NOMO-1 treated with DMSO at 0.1 percent for 48 hours (cell line): ENCODE data around the gene PEAK1.
A peak's percentile ranks its signal among the peaks of the same experiment; 100 is the strongest.
"Not testable (repeated sequence)": the region's sequence is repeated elsewhere in the genome, so short reads cannot be mapped to it uniquely, and the experiment has no call there.

Source experiments
- DNase-seq: peaks from one replicate; lab custom pipeline; 2025; ENCODE audit not compliant: unreplicated experiment; lab: John Stamatoyannopoulos, UW

The PEAK1 gene

GRCh38 chr15:77239882-77240608, 179.9 kb downstream of the PEAK1 start:
- no peak for DNase-seq

- no peak for DNase-seq
These were observed 184.3 kb downstream of the PEAK1 start for GRCh38 chr15:77235566-77235965.

GRCh38 chr15:77228828-77229227, 191.1 kb downstream of the PEAK1 start:
- no peak for DNase-seq

DNA sequence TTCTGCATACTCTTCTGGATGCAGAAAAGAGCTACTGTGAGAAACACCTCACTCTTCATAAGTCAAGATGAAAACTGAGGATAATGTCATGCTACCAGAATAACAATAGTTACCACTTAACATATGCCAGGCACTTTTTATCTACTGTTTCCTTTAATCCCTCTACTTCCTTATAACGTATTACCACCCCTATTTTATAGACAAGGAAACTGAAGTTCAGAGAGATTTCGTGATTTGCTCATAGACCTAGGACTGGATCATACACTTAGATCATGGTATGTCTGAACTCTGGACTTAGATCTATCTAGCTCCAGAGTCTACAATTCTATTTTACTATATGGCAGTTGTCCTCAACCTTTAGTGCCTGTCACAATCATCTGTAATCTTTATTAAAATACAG, 193.3 kb downstream of the PEAK1 start:
- no peak for DNase-seq

DNA sequence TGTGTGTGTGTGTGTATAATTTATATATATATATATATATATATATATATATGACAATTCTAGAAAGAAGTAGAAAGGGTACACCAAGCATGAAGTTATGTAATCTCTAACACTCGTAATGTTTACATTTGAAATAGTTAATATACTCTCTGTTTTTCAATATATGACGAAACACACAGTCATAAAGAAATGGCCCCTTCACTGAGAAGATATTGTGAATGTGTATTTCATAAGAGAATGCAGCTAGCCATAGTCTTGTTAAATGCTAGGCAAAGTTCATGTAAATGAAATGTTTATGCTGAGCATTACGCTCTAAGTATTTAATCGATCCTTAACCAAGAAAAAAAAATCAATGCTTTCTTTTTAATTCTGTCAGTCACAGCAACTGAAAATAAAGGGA, 194.3 kb downstream of the PEAK1 start:
- DNase-seq = no peak

DNA sequence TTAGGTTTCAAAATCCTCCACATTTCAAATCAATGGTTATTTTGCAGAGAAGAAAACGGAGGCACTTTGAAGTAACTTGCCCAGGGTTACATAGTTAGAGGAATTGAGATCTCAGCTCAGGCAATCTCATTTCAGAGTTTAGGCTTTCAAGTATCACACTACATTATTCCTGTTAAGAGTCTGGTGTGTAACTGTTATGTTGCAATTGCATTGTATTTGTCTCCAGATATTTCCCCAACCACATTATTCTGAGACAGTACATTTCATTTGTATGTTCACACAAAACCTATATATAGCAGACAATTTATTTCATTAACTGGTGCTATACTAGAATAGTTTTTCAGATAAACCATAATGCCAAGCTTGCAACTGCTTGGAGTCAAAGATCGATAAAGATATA, 194.8 kb downstream of the PEAK1 start:
- no peak for DNase-seq

DNA sequence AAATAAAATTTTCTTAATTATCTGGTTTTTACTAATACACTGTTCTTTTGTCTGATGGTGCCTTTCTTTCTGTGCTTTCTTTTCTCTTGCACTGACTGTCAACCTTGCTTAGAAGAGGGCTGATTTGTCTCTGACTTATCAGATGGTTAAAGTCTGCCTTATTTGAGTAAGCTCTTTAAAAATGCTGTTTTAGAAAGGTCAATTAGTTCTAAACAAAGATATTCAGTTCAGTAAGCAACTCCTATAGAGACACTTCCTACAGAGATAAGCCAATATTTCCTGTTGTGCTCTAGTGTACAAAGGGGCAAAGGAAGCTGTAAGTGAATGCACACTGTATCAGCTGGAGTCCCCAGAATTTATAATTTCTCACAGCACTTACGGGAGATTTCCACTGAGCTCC, 195.6 kb downstream of the PEAK1 start:
- DNase-seq = no peak

DNA sequence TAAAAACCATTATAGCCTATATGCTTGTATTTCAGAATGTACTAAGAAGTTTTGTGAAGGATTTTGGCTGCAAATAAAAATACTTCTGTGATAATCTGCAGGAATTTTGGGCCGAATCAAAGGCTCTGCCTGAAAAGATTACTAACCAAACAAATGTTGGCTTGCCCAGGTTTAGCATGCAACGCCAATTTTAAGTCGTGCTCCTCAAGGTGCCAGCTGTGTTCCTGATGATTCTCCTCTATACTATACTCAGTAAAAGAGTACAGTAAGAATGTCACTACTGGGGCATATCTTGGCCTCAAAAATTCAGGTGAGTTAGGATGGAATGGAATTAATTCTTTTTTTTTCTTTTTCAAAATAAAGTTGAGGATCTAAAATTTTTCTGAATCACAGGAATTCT, 198.2 kb downstream of the PEAK1 start:
- DNase-seq = no peak

- no peak for DNase-seq
These were observed 198.7 kb downstream of the PEAK1 start for GRCh38 chr15:77221174-77221573.

GRCh38 chr15:77219841-77220240, 200.1 kb downstream of the PEAK1 start:
- DNase-seq = no peak

DNA sequence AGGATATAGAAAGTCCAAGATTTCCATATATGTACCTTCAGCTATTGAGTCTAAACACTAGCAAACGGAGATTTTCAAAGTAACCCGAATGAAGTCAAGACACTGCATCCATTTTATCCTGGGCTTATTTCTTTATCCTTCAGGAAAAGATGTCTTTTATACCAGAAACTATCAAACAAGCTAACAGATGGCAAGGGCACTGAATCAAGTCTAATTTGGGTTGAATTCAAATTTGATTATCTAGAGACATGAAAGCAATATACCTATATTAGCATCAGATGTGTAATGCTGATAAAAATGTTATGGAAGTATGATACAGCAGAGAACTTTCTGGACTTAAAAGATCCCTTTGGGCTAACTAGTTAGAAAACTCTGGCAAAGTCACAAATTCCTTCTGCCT, 210.7 kb downstream of the PEAK1 start:
- DNase-seq = no peak

DNA sequence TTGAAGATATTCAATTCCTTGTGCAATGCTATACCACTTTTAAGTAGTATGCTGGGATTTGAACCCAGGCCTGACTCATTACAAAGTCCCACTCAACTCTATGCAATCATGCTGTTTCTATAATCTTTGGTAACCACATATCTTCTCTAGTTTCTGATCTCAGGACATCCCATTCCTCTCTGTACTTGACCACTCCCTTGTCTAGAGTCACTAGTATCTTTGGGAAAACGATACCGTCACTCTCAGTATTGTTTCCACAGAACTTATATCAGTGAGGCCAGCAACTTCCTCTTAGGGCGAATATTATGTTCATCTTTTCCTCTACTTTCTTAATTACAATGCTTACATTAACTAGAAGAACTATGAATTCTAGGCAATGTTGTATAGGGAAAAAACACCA, 211.7 kb downstream of the PEAK1 start:
- DNase-seq = no peak

- no peak for DNase-seq
These were observed 218.2 kb downstream of the PEAK1 start for GRCh38 chr15:77201665-77202064.

GRCh38 chr15:77196381-77196780, 223.5 kb downstream of the PEAK1 start:
- DNase-seq = no peak

- DNase-seq = no peak
These were observed 224.3 kb downstream of the PEAK1 start for GRCh38 chr15:77195586-77195985.

GRCh38 chr15:77192451-77192850, 227.5 kb downstream of the PEAK1 start:
- no peak for DNase-seq

DNA sequence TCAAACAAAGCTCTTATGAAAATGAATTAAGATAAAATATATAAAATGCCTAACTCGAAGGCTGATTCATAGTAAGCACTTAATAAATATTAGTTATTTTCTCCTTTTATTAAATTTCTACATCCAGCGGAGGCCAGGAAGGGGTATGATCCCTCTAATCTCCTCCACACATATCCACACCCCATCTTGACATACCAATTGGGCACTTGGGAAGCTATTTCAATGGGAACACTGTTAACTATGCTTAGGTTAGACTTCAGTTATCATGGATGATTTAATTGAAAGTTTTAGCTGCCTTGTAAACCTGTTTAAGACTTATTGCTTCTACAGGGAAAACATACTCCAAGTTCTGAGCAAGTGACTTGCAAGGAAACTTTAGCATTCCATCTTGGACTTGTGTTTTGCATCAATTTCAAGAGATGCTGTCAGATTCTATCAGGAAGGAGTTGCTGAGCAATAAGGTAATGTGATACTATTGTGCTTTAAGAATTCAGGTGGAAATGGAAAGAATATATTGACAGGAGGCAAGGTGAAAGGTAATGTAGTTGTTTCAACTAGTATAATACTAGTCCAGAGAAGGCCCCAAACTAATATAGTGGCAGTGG, 228.6 kb downstream of the PEAK1 start:
- DNase-seq = no peak

DNA sequence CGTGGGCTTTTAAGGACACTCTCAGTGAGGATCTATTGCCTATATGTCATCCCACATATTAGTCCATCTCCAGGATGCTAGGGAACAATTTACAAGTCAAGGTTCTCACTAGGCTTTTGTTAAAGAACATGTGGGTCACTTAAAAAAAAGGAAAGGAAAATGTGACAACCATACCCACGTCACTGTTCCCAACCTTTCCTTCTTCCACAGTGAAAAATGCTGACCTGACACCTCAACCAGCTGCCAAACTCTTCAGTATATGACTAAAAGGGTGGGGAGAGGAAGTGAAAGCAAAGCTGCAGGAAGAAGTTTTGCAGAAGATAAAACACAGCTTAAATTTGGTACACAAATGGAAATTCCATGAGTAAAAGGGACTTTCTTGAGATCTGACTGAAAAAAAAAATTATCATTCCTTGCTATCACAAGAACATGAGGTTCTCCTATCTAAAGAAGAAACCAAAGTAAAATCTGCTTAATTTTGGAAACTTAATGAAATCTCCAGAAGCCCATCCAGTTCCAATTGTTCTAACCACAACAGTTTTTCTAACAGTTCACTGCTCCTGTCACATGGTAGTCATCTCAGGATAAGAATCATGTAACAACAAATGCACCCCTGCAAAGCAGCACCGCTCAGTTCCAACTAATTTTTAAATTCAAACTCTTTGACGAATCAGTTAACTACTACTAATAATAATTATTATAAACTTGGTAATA, 232.0 kb downstream of the PEAK1 start:
- DNase-seq = peak; percentile 78

GRCh38 chr15:77186594-77187011, 233.3 kb downstream of the PEAK1 start:
- DNase-seq = no peak

- DNase-seq = peak; percentile 50
These were observed 234.6 kb downstream of the PEAK1 start for GRCh38 chr15:77185242-77185785.

- DNase-seq = not testable (repeated sequence)
These were observed 235.6 kb downstream of the PEAK1 start for GRCh38 chr15:77184352-77184751.

DNA sequence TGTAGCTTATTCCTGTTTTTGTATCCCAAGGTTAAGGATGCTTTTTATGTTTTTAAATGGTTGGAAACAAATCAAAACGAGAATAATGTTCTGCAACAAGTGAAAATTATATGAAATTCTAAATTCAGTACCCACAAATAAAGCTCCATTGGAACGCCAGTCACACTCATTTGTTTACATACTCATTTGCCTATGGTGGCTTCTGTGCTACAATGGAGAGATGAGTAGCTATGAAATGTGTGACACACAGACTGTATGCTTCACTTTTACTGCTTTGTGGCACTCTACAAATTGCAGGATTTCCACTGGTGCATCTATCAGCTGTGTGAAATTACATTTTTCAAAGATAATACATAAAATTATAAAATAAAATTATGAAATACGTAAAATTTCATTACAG, 236.8 kb downstream of the PEAK1 start:
- no peak for DNase-seq
